H9 (cell line): ENCODE results near the gene MAP3K1. TPM values are rescaled to one million over a fixed set of nuclear protein-coding genes. Genes with fewer than 3 reads are reported as not detected.

ENCODE experiments used
- DNase-seq: peaks from one replicate; pipeline ENCODE4 v3.0.0-alpha.2; 2017
- H2AFZ ChIP-seq: one replicate; pipeline ENCODE4 v1.6.1; 2013; ENCODE audit warnings: mild to moderate bottlenecking, low read length, control low read depth, moderate library complexity
- H2AK5ac ChIP-seq: 2 replicates; pipeline ENCODE4 v1.6.1; 2013; ENCODE audit warnings: low read length, control low read depth, mixed read lengths; ENCODE audit not compliant: insufficient read length
- H2BK120ac ChIP-seq: one replicate; pipeline ENCODE4 v1.6.1; 2013; ENCODE audit warnings: low read depth, mild to moderate bottlenecking, low read length, control low read depth, inconsistent platforms; ENCODE audit not compliant: poor library complexity, severe bottlenecking
- H2BK12ac ChIP-seq: 2 replicates; pipeline ENCODE4 v1.6.1; 2013; ENCODE audit warnings: low read length, control low read depth, mixed read lengths, low read depth; ENCODE audit not compliant: insufficient read length
- H2BK15ac ChIP-seq: 2 replicates; pipeline ENCODE4 v1.6.1; 2013; ENCODE audit warnings: low read depth, low read length, control low read depth
- H2BK20ac ChIP-seq: one replicate; pipeline ENCODE4 v1.6.1; 2013; ENCODE audit warnings: low read depth, mild to moderate bottlenecking, low read length, control low read depth, inconsistent platforms; ENCODE audit not compliant: poor library complexity, severe bottlenecking
- H2BK5ac ChIP-seq: 2 replicates; pipeline ENCODE4 v1.6.1; 2013; ENCODE audit warnings: low read length, control low read depth, mixed read lengths; ENCODE audit not compliant: insufficient read length
- H3K14ac ChIP-seq: 2 replicates; pipeline ENCODE4 v1.6.1; 2013; ENCODE audit warnings: low read length, control low read depth; ENCODE audit not compliant: insufficient read depth
- H3K18ac ChIP-seq: 2 replicates; pipeline ENCODE4 v1.6.1; 2013; ENCODE audit warnings: low read depth, mild to moderate bottlenecking, mixed read lengths, low read length, control low read depth; ENCODE audit not compliant: insufficient read length
- H3K23ac ChIP-seq: 2 replicates; pipeline ENCODE4 v1.6.1; 2013; ENCODE audit warnings: low read length, control low read depth, mixed read lengths, low read depth; ENCODE audit not compliant: insufficient read length
- H3K23me2 ChIP-seq: 2 replicates; pipeline ENCODE4 v1.6.1; 2013; ENCODE audit warnings: low read depth, mild to moderate bottlenecking, mixed read lengths, low read length, control low read depth; ENCODE audit not compliant: insufficient read length, poor library complexity, severe bottlenecking
- H3K27ac ChIP-seq: 2 replicates; pipeline ENCODE4 v1.5.1; 2013; ENCODE audit warnings: low read length, control low read depth, mixed read lengths, low read depth; ENCODE audit not compliant: insufficient read length
- H3K27me3 ChIP-seq: 2 replicates; pipeline ENCODE4 v1.6.1; 2013; ENCODE audit warnings: low read length, control low read depth, inconsistent platforms; ENCODE audit not compliant: insufficient read depth
- H3K4ac ChIP-seq: 2 replicates; pipeline ENCODE4 v1.6.1; 2013; ENCODE audit warnings: low read depth, mild to moderate bottlenecking, control low read depth, inconsistent platforms, low read length, moderate library complexity
- H3K4me1 ChIP-seq: 2 replicates; pipeline ENCODE4 v1.6.1; 2013; ENCODE audit warnings: low read length, control low read depth, inconsistent platforms; ENCODE audit not compliant: insufficient read depth
- H3K4me2 ChIP-seq: 2 replicates; pipeline ENCODE4 v1.6.1; 2013; ENCODE audit warnings: low read length, control low read depth, mixed read lengths; ENCODE audit not compliant: insufficient read length, insufficient read depth
- H3K56ac ChIP-seq: 2 replicates; pipeline ENCODE4 v1.6.1; 2013; ENCODE audit warnings: low read depth, mild to moderate bottlenecking, mixed read lengths, low read length, control low read depth; ENCODE audit not compliant: insufficient read length
- H3K79me1 ChIP-seq: 2 replicates; pipeline ENCODE4 v1.6.1; 2013; ENCODE audit warnings: low read depth, mild to moderate bottlenecking, moderate library complexity, low read length, control low read depth, inconsistent platforms; ENCODE audit not compliant: insufficient read depth, poor library complexity, severe bottlenecking
- H3K79me2 ChIP-seq: 2 replicates; pipeline ENCODE4 v1.6.1; 2013; ENCODE audit warnings: low read length, control low read depth, inconsistent platforms; ENCODE audit not compliant: insufficient read depth
- H3K9ac ChIP-seq: 2 replicates; pipeline ENCODE4 v1.6.1; 2013; ENCODE audit warnings: low read length, control low read depth, mixed read lengths; ENCODE audit not compliant: insufficient read length; ENCODE audit errors: extremely low read depth
- H3K9me3 ChIP-seq: one replicate; pipeline ENCODE4 v1.6.1; 2013; ENCODE audit warnings: low read depth, low read length, inconsistent platforms; ENCODE audit not compliant: control insufficient read depth
- H3T11ph ChIP-seq: one replicate; pipeline ENCODE4 v1.6.1; 2013; ENCODE audit warnings: mild to moderate bottlenecking, low read length, control low read depth, inconsistent platforms
- H4K20me1 ChIP-seq: one replicate; pipeline ENCODE4 v1.6.1; 2013; ENCODE audit not compliant: control insufficient read depth, insufficient read length, insufficient read depth
- H4K5ac ChIP-seq: 2 replicates; pipeline ENCODE4 v1.6.1; 2013; ENCODE audit warnings: low read depth, mild to moderate bottlenecking, mixed read lengths, low read length, control low read depth; ENCODE audit not compliant: insufficient read length
- H4K8ac ChIP-seq: replicated peaks from 2 replicates; pipeline ENCODE4 v1.6.1; 2013; ENCODE audit warnings: low read length, control low read depth, mixed read lengths, low read depth; ENCODE audit not compliant: insufficient read length
- H4K91ac ChIP-seq: 2 replicates; pipeline ENCODE4 v1.6.1; 2013; ENCODE audit warnings: low read depth, mild to moderate bottlenecking, moderate library complexity, mixed read lengths, low read length, control low read depth; ENCODE audit not compliant: insufficient read length
- H3K27ac Mint-ChIP-seq, 3 experiments: 2 replicates in 2 of 3; 3 replicates in 1 of 3; pipeline ENCODE4 v1.8.0; 2020 to 2021; ENCODE audit warnings: mixed read lengths in 3 of 3, mild to moderate bottlenecking in 1 of 3, moderate library complexity in 1 of 3
- H3K27me3 Mint-ChIP-seq: 2 replicates; pipeline ENCODE4 v1.8.0; 2021; ENCODE audit warnings: low read depth, mild to moderate bottlenecking, moderate library complexity, mixed read lengths
- H3K36me3 Mint-ChIP-seq, 3 experiments: 2 replicates in 2 of 3; 3 replicates in 1 of 3; pipeline ENCODE4 v1.8.0; 2020 to 2021; ENCODE audit warnings: low read depth in 3 of 3, mixed read lengths in 3 of 3; ENCODE audit not compliant: insufficient read depth in 1 of 3
- H3K4me1 Mint-ChIP-seq, 2 experiments: 2 replicates each; pipeline ENCODE4 v1.8.0; 2020; ENCODE audit warnings: mixed read lengths in 2 of 2
- H3K4me3 Mint-ChIP-seq, 2 experiments: 2 replicates in 1 of 2; 3 replicates in 1 of 2; pipeline ENCODE4 v1.8.0; 2020 to 2021; ENCODE audit warnings: mild to moderate bottlenecking in 2 of 2, mixed read lengths in 2 of 2, moderate library complexity in 1 of 2
- H3K9me3 Mint-ChIP-seq, 2 experiments: 2 replicates in 1 of 2; 3 replicates in 1 of 2; pipeline ENCODE4 v1.8.0; 2020; ENCODE audit warnings: mild to moderate bottlenecking in 2 of 2, mixed read lengths in 2 of 2, moderate library complexity in 1 of 2
- WGBS: extraction: QIAGEN DNeasy Blood & Tissue Kit; methylation state at CpG from one replicate; pipeline ENCODE4 v1.1.7; 2013; ENCODE audit warnings: missing lambda C conversion rate, low lambda C conversion rate, mixed read lengths; ENCODE audit not compliant: insufficient read length; ENCODE audit errors: extremely low coverage; 5-methylcytosine and 5-hydroxymethylcytosine counted together
- total RNA-seq: library from RNA; stranded (reverse); gene quantifications from 2 replicates; pipeline ENCODE4 v1.2.1, GENCODE V29; 2021
- TF ChIP-seq, protein P1 (sequence below): fragments of 200-600 bp; sonication (generic); conservative IDR thresholded peaks from 3 replicates; pipeline ENCODE4 v1.8.0; 2021; ENCODE audit warnings: antibody characterized with exemption, mild to moderate bottlenecking

MAP3K1 gene
- total RNA-seq, 1 experiment from 2014 or later: 11.1 TPM

DNA sequence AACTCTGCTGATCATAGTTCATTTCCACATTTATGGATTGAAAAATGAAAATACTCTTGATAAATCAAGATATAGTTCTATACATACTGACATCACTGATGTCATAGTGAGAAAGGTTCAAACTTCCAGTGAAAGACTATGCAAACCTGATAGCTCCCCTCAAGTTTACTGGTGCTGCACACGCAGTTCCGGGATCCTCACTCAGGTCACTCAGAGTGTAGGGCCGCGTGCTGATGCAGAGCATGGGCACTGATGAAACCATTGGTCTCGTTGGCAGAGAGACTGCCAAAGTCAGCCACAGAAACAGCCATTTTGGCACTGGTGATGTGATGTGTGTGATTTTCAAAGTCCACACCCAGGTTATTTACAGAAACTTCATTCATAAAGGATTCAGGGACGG lies 107.6 kb downstream of the MAP3K1 start:
- TF ChIP-seq, protein P1, sequence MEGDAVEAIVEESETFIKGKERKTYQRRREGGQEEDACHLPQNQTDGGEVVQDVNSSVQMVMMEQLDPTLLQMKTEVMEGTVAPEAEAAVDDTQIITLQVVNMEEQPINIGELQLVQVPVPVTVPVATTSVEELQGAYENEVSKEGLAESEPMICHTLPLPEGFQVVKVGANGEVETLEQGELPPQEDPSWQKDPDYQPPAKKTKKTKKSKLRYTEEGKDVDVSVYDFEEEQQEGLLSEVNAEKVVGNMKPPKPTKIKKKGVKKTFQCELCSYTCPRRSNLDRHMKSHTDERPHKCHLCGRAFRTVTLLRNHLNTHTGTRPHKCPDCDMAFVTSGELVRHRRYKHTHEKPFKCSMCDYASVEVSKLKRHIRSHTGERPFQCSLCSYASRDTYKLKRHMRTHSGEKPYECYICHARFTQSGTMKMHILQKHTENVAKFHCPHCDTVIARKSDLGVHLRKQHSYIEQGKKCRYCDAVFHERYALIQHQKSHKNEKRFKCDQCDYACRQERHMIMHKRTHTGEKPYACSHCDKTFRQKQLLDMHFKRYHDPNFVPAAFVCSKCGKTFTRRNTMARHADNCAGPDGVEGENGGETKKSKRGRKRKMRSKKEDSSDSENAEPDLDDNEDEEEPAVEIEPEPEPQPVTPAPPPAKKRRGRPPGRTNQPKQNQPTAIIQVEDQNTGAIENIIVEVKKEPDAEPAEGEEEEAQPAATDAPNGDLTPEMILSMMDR: no peak
- no peak overlapping the region for H4K5ac ChIP-seq

More for the DNA sequence above, 107.6 kb downstream of the MAP3K1 start:
- Histone ChIP-seq H2BK20ac (no peak overlapping the region), H3K79me2 (no peaks in the 10 kb centered on the region), H2AK5ac (no peak overlapping the region), H3K27me3 (no peaks in the 10 kb centered on the region), H3K14ac (no peak overlapping the region), H3K56ac (no peak overlapping the region), H4K91ac (no peak overlapping the region), H3K4me2 (no peak overlapping the region), H3K18ac (no peak overlapping the region), H4K20me1 (no peaks in the 10 kb centered on the region), H3K23ac (no peak overlapping the region), H3K9ac (no peak overlapping the region), H2BK120ac (no peak overlapping the region), H3T11ph (no peak overlapping the region), H3K4ac (no peak overlapping the region), H2BK15ac (no peak overlapping the region), H3K79me1 (no peaks in the 10 kb centered on the region), H3K9me3 (peaks cover 11% of the 10 kb centered on the region), H3K27ac (no peak overlapping the region), H2AFZ (no peak overlapping the region), H3K23me2 (no peaks in the 10 kb centered on the region), H2BK12ac (no peak overlapping the region), H3K4me1 (no peaks in the 10 kb centered on the region), H2BK5ac (no peak overlapping the region), H4K8ac (no peak overlapping the region)
- Mint-ChIP-seq H3K27me3 (no peaks in the 10 kb centered on the region), H3K4me3 (no peak overlapping the region), H3K27ac (no peak overlapping the region), H3K4me1 (peaks cover 7 to 8% of the 10 kb centered on the region in 2 experiments; a peak in 3 of 4 replicates), H3K9me3 (peaks cover 0 to 27% of the 10 kb centered on the region in 2 experiments; a peak in 1 of 5 replicates), H3K36me3 (peaks cover 53 to 69% (median 69%) of the 10 kb centered on the region in 3 experiments)
- DNase-seq: no peak
- WGBS: no CpG with 5 or more reads among the region's 6 CpGs
